Forelimb muscle (tissue), 1 donor: ENCODE data around the gene DHX40. TPM values are rescaled to one million over a fixed set of nuclear protein-coding genes. Genes with fewer than 3 reads are reported as not detected.
"Not testable (repeated sequence)": the region's sequence is repeated elsewhere in the genome, so short reads cannot be mapped to it uniquely, and the experiment has no call there.

Experiments used
- DNase-seq: peaks from one replicate; pipeline ENCODE4 v3.0.0-alpha.2; 2013; ENCODE audit warnings: low read depth
- polyA plus RNA-seq: library from polyadenylated mRNA; unstranded; fragments of 120-200 nt; gene quantifications from one replicate; pipeline ENCODE4 v1.2.1, GENCODE V29; 2013; ENCODE audit not compliant: insufficient read length

DHX40 gene, protein sequence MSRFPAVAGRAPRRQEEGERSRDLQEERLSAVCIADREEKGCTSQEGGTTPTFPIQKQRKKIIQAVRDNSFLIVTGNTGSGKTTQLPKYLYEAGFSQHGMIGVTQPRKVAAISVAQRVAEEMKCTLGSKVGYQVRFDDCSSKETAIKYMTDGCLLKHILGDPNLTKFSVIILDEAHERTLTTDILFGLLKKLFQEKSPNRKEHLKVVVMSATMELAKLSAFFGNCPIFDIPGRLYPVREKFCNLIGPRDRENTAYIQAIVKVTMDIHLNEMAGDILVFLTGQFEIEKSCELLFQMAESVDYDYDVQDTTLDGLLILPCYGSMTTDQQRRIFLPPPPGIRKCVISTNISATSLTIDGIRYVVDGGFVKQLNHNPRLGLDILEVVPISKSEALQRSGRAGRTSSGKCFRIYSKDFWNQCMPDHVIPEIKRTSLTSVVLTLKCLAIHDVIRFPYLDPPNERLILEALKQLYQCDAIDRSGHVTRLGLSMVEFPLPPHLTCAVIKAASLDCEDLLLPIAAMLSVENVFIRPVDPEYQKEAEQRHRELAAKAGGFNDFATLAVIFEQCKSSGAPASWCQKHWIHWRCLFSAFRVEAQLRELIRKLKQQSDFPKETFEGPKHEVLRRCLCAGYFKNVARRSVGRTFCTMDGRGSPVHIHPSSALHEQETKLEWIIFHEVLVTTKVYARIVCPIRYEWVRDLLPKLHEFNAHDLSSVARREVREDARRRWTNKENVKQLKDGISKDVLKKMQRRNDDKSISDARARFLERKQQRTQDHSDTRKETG
- polyA plus RNA-seq: 29.6 TPM

DNA sequence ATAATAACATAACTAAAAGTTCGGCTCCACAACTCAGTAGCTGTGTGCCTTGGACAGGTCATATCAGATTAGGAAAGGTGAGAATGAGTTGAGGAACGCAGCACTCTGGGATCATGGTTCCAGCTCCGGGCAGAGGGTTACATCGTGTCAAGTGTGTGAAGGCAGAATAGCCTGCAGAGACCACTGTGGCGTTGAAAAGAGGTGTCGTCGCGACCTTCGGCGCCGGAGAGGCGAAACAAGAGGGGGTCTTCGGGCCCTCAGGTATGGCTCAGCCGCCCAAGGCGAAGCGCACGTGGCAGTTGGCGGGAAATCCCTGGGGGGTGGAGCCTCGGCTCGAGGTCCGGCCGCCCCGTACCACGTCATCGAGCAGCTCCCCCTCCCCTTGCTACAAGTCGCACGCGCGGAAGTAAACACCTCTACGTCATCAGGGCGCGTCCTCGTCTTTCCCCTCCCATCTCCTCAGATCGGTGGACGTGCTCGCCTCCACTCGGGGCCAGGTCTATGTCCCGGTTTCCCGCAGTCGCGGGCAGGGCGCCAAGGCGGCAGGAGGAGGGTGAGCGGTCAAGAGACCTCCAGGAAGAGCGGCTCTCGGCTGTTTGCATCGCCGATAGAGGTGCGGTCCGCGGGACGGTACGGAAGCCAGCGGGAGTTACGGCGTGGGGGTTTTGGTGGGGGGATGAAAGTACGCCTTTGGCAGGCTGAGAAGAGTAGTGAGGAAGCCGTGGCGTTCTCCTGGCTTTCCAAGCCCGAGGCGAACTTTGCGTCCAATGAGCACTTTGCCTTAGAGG is at the start of gene DHX40:
Gene DHX40, plus strand, starts transcription at position 440 of the 788 bp plus-strand sequence. Its CDS starts 62 bp downstream, at position 502.
- peak; percentile 85 for DNase-seq

- DNase-seq: no peak
Measured at GRCh38 chr17:59516451-59516850, 49.0 kb upstream of the DHX40 start.

DNA sequence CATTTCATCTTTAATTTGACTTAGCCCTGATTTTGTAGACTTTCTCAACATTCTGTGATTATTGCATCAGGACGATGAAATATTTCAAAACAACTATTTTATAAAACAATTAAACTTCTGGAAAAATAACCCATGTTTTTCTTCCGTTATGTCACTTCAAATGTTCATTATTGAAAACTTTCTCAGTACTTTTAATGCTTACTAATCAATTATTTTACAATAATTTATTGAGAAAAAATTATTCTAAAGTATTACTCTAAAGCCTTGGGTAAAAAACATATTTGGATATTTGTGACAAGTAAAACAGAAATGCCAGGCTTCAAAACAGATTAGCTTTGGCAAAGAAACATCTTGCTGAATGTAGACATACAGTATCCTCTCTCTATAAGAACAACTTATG is 46.3 kb upstream of the DHX40 start:
- DNase-seq: no peak

- DNase-seq: no peak
Measured at GRCh38 chr17:59520251-59520650, 45.2 kb upstream of the DHX40 start.

DNA sequence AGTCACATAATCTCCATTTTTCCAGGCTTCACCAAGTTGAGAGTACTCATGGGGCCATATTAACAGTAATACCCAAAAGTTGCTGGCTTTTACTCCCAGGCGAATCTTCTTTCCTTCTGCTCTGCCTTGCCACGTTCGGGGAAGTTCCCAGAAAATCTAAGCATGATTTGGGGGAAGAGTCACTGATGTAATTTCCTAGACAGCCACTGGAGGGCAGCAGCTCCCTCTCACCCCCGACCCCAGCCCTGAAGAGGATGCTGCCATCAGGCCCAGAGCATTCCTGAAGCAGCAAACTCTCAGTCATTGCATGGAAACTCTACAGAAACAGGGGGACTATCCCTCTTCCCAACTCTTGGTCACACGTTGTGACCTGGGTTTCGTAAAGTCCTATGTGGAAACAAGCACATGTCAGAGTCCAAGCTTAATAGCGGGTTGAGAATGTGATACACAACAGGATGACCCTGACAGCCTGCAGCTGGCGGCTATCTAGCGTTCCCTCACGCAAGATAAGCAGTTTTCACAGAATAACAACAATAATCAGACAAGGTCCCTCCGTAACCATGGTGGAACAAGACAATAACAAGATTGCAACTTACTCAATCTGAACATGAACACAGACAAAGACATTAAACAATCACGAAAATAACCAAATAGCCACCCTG is 43.8 kb upstream of the DHX40 start:
- no peak for DNase-seq

- not testable (repeated sequence) for DNase-seq
Measured at GRCh38 chr17:59524930-59525329, 40.5 kb upstream of the DHX40 start.

DNA sequence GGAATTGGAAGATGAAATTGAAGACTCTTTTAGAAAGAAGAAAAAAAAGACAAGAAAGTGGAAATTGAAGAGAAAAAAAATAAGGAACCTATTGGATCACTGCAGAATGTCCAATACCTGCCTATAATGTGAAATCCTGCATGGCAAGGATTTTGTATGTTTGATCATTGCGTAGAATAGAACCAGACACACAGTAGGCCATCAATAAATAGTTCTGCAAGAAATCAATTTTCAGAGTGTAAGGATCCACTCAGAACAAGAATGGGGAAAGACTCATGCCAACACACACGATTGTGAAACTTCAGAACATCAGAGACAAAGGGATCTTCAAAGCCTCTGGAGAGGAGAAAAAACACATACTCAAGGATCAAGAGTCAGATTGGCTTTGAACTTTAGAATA is 39.7 kb upstream of the DHX40 start:
- no peak for DNase-seq

- no peak for DNase-seq
Measured at GRCh38 chr17:59526451-59526850, 39.0 kb upstream of the DHX40 start.

- no peak for DNase-seq
Measured at GRCh38 chr17:59527325-59527917, 38.0 kb upstream of the DHX40 start.

- DNase-seq: no peak
Measured at GRCh38 chr17:59527931-59528330, 37.5 kb upstream of the DHX40 start.

- no peak for DNase-seq
Measured at GRCh38 chr17:59530531-59530930, 34.9 kb upstream of the DHX40 start.

DNA sequence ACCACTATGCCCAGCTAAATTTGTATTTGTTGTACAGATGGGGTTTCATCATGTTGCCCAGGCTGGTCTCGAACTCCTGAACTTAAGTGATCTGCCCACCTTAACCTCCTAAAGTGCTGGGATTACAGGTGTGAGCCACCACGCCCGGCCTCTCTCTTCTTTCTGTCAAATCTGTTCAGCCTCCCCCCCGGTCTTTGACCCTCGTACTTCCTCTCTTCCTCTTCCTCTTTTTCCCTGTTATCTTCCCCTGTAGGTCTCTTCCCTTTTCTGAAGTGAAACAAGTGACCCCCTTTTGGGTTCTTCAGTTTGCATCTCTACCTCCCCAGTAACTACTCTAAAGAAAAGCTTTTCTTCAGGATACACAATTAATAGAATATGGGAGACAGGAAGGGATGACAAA is 31.7 kb upstream of the DHX40 start:
- no peak for DNase-seq

DNA sequence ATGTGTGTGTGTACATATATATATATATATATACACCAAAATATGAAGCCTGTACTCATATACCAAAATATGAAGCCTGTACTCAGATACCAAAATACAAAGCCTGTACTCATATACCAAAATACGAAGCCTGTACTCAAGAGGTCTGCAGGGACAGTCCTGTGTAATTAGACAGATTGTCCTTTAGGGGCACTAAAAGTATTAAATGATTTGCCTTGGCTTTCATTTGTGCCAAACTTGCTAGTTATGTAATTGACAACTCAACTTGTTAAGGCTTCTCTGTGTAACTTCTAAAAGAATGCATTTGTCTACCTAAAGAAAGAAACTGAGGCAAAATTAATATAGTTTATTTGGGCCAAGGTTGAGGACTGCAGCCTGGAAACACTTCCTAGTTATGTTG is 30.8 kb upstream of the DHX40 start:
- DNase-seq: no peak

GRCh38 chr17:59538195-59538909 is 27.1 kb upstream of the DHX40 start:
- DNase-seq: no peak

DNA sequence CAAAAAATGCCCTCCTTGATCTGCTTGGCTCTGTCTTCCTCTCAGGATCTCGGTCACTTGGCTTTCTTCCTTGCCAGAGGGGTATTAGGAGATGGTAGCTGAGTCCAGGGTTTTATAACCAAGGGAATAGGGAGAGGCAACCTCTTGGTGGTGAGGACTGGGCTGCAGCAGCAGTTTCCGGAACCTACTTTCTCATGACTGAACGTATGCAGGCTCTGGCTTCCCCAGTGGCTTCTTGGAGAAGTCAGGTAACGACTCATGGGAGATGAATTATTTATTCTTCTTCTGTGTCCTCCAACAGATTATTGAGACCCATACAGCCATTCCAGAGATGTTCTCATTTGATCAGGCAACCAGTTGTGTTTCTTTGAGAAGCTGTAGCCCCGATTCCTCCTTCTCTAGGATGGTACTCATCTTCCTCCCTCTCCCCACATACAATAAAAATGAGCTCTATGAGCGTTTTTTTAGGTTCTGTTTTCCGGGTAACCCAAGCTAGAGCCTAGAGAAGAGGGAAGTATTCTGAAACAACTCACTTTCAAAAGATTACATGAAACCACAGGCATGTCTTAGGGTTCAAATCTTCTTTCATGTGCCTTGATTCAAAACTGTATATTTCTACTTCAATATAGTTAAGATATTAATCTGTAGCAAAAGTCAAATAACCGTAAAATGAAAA is 22.3 kb upstream of the DHX40 start:
- no peak for DNase-seq

- DNase-seq: no peak
Measured at GRCh38 chr17:59545942-59546341, 19.5 kb upstream of the DHX40 start.

GRCh38 chr17:59547131-59547915 is 18.1 kb upstream of the DHX40 start:
- DNase-seq: no peak

GRCh38 chr17:59548985-59549384 is 16.4 kb upstream of the DHX40 start:
- not testable (repeated sequence) for DNase-seq

GRCh38 chr17:59550703-59551102 is 14.7 kb upstream of the DHX40 start:
- DNase-seq: no peak
